COLO668 (cell line): ENCODE results near the gene AMBN.
"Not testable (repeated sequence)": the region's sequence is repeated elsewhere in the genome, so short reads cannot be mapped to it uniquely, and the experiment has no call there.

Experiments used
- DNase-seq: peaks from one replicate; lab custom pipeline; 2025; ENCODE audit not compliant: unreplicated experiment; lab: John Stamatoyannopoulos, UW

Gene AMBN

GRCh38 chr4:70607334-70607853 lies 15.3 kb downstream of the AMBN start:
- no peak for DNase-seq

DNA sequence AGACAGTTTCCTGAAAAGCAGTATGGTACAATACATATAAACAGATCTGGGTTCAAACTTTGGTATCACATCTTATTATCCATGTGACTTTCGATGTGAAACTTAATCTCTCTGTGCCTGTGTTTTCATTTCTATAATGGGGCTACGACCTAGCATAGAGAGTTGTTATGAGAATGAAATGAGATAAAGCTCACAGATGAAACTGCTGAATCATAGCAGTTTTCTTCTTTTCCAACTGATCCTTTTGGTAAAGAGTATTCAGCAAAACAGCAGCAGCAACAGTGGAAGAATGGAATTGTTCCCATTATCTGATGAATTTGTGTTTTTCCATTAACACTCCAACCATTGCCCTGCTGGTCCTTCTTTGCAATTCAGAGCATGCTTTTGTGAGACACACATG lies 16.3 kb downstream of the AMBN start:
- no peak for DNase-seq

DNA sequence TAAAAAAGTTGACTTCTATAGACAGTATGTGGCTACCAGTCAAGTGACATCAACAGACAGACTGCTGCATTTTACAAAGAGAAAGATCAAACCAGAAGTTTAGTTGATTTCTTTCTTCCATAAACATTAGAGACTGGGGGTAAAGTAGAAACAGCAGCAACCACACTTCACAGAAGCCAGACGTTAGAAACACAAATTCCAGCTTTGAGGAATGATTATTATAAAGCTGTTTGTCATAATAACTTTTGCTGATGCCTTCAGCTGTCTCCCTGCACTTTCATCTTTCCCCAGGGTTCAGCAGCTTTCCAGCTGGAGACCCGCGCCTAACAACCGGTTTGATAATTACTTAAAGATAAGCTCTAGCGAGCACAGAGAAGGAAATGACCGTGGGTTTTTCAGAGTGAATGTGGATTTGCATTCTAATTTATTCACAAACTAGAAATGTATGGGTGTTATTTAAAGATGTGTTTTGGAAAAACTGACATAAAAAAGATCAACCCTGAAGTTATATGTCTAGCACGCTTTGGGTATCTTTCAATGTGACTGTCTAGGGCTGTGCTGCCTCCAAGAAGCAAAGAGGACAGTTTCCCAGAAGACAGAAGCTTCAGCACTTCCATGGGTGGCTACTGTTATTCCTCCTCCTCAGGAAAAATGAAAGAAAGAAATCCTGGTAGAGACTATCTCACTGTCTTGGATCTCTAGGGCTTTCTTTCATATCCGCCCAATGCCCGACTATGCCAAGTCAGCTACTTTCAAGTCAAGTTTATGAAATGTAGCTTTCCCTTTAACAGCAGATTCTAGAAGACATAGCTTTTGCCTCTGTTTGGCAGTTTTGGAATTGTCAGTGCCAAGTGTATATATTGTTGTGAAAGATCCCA lies 21.5 kb downstream of the AMBN start:
- DNase-seq, result no peak

- no peak for DNase-seq
Measured at GRCh38 chr4:70614184-70614555, 22.1 kb downstream of the AMBN start.

DNA sequence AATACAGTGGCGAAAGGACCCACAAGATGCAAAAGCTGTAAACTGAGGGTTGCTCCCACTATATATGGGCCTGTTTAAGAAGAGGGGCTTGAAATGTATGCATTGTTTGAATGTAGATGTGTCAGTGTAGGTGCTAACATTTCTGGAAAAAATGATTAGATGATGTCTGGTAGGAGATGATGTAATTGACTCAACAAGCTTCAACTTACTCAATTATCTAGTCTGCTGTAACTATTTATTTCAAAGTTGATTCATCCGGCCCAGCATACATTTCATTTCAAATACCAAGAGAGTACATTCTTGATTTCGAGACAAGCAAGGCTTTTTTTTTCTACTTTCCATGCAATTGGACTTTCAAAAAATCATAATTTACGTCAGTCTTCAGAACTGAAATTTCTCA lies 27.2 kb downstream of the AMBN start:
- no peak for DNase-seq

- DNase-seq, result no peak
Measured at GRCh38 chr4:70619778-70620177, 27.7 kb downstream of the AMBN start.

DNA sequence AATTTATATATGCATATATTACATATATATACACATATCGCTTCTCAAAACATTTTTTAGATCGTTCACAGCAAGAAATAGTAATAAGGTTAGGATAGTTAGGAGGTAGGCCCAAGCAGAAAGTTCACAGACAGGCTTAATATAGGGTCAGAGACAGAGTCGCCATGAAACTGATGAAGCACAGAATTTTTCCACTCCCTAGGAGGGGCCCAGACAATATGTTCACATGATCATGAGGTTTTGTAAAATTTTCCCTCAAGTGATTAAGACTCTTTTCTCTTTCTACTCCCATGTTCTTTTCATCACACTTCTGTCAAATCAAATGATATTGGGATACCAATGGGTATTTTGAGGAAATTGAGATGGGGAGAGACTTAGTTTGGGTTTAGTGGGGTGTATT lies 31.3 kb downstream of the AMBN start:
- DNase-seq, result no peak

DNA sequence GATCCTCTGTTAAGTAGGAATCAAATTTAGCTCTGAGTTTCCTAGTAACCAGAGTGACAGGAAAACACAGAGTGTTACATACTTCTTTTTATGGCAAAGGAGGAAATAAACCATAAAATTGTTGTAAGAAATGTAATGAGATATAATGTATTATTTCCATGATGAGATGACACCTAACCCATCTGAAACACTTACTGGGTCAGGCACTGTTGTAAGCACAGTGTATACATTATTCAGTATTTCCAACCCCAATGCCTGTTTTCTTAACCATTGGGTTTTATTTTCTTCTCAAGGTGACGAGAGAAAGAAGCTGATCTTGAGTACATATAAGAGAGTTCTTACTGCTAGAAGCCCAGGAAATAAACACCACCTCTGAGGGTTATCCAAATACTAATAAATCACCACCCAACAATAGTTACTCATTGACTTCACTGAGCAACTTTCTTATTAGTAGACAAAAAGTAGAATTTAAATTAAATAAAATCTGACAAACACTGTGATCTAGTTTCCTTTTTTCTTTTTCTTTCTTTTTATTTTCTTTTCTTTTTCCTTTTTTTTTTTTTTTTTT lies 32.3 kb downstream of the AMBN start:
- no peak for DNase-seq

DNA sequence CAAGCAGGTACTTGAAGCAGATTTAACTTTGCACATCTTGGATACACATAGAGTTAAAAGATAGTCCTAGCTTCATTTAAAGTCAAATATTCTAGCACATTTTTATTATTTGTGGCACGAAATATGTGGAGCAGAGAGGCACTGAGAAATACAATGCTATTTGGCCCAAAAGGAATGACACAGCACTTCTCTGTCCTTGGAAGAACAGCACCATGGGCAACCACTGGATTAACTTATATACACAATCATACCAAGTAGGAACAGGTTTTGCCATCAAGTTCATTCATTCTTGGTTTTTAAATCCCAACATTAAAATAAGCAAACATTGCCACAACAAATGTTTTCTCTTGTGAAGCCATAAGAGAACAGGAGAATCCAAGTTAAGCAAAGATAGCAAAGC lies 35.6 kb downstream of the AMBN start:
- no peak for DNase-seq

- DNase-seq, result no peak
Measured at GRCh38 chr4:70628444-70628843, 36.4 kb downstream of the AMBN start, which contains the start of gene ENAM. Gene ENAM (plus strand): TSS chr4:70628744. CDS start chr4:70629501, 757 bp downstream.

DNA sequence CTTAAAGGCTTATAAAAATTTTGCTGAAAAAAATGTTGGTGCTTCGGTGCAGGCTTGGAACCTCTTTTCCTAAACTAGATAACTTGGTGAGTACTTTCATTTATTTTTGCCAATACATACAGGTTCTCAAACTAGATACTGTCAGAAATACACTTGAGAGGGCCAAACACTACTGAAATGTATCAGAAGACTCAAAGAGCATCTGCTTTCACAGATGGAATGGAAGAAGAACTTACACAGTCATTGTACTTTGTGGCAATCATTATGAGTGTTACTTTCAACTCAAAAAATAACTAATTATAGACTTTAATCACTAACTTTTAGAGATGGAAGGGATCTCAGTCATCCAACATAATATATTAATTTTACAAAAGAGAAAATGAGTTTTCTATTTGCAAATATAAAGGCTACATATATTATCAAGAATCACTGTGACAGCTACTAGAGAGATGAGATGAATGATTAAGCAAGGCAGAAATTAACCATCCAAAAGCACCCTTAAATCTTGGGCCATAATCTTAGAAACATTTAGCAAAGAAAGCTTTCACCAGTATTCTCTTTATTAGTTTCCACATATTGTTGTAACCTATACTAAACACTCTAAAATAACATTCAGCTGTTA lies 37.5 kb downstream of the AMBN start:
- DNase-seq, result no peak

DNA sequence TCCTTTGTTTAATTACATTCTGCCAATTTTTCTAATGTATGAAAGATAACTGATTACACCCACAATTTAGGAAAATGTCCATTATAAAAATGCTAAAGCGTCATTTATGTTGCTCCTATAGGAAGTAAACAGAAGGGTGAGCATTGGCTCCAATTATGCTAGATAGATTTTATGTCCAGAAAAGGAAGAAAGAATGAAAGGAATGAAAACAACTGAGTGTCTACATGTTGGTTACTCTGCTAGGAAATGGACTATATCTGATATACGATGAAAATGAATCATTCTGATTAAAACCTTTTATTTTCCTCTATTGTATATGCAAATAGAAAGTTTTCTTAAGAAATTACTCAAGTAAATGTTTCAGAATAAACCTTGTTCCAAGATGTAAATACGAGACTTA lies 38.1 kb downstream of the AMBN start:
- DNase-seq, result no peak

- DNase-seq, result no peak
Measured at GRCh38 chr4:70632028-70632427, 40.0 kb downstream of the AMBN start.

- DNase-seq, result no peak
Measured at GRCh38 chr4:70634482-70634881, 42.4 kb downstream of the AMBN start.

DNA sequence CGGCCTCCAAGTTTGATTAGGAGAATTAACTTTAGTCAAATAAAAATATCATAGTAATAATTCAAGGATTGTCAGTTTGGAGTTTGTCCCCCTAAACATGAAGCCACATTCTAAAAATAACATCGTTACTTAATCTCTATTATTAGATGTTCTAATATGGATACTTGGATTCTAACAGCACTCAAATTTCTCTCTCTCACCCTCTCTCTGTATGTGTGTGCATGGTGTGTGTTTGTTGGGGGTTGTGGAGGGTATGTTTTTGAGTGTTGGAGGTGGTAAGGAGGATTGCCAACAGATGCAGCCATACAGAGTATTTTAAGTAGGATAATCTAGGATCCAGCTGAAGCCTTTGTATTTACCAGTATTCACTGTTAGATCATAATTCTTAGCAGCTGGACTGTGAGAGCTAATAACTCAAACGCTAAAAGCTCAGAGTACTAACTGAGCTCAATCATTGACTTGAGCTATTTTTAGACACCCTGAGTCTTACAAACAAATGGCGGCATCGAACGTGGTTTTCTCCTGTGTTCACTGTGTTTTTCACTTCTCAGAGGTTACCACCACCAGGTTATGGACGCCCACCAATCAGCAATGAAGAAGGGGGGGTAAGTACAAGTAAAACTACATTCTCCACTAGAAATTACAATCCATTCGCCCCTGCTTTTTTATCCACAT lies 45.3 kb downstream of the AMBN start:
- no peak for DNase-seq

DNA sequence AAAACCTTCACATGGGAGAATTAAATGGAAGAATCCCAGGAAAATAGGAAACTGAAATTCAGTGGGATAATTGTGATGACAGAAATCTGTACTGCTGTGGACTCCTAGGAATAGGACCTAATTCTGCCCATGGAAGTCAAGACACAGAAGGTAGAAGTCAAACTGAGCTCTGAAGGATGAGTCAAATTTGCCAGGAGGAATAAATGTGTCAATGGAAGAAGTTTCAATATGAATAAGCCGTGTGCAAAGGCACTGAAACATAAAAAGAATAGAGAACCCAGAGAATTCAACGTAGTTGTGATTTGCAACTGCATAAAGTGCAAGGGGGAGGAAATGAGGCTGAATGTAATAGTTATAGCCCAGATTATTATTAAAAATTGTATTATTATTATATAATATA lies 48.1 kb downstream of the AMBN start:
- DNase-seq, result no peak

GRCh38 chr4:70650741-70651140 lies 58.7 kb downstream of the AMBN start:
- DNase-seq, result not testable (repeated sequence)

DNA sequence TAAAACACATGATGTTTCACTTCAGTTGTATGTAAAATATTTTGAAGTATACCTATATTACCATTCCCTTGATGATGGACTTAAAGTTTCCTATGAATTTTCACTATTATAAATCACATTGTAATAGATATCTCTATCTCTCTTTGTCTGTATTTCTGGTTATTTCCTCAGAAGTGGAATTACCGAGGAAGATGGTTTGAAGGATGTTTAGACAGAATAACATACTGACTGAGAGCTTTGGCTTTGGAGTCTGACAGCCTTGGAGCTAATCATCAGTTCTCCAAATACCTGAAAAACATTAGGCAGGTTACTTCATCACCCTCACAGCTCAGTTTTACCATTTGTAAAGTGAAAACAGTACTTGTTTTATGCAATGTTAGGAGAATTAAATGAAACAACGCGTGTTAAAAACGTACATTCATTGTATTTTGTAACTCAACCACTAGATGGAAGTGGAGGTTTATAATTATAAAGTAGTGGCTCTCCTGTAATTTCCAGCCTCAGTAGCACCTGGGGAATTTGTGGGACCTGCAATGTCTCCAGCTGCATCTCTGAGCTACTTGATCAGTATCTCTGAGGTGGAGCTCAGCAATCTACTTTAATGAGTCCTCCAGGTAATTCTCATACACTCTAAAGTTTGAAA lies 59.9 kb downstream of the AMBN start:
- no peak for DNase-seq

DNA sequence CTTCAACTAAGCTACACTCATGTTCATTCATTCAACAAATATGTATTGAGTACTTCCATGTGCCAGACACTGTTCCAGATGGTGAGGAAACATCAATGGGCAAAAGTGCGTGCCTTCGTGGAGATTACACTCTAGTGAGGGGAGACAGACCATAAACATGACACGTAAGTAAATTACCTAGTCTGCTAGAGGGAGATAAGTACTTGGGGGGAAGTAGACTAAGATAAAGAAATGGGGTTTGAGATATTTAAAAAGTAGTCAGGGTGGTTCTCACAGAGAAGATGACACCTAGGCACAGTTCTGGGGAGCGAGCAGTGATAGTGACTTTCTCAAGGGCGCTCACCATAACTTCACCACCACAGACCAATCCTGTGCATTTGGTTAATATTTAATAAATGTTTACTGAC lies 62.6 kb downstream of the AMBN start:
- DNase-seq, result no peak
